Trophoblast cell (in vitro differentiated cells and primary cell): ENCODE measurements around the gene OR7D2.

ENCODE experiments used
- DNase-seq, 2 donors: peaks; one replicate each; pipeline ENCODE4 v3.0.0-alpha.2; 2016
- H2AFZ ChIP-seq: 2 replicates; pipeline ENCODE4 v1.6.1; 2013; ENCODE audit warnings: low read length, moderate library complexity, mild to moderate bottlenecking; ENCODE audit not compliant: insufficient read depth, poor library complexity
- H2AK5ac ChIP-seq: 2 replicates; pipeline ENCODE4 v1.6.1; 2013; ENCODE audit warnings: mild to moderate bottlenecking, low read length
- H2BK120ac ChIP-seq: 2 replicates; pipeline ENCODE4 v1.6.1; 2013; ENCODE audit warnings: low read length, mild to moderate bottlenecking, moderate library complexity; ENCODE audit not compliant: insufficient read depth, poor library complexity
- H2BK12ac ChIP-seq: 2 replicates; pipeline ENCODE4 v1.6.1; 2013; ENCODE audit warnings: mild to moderate bottlenecking, low read length, moderate library complexity
- H2BK5ac ChIP-seq: 2 replicates; pipeline ENCODE4 v1.6.1; 2013; ENCODE audit warnings: low read length, low read depth, moderate library complexity, mild to moderate bottlenecking; ENCODE audit not compliant: poor library complexity
- H3K14ac ChIP-seq: 2 replicates; pipeline ENCODE4 v1.6.1; 2013; ENCODE audit warnings: mild to moderate bottlenecking, low read length
- H3K18ac ChIP-seq: 2 replicates; pipeline ENCODE4 v1.6.1; 2013; ENCODE audit warnings: mild to moderate bottlenecking, low read length
- H3K23ac ChIP-seq: 2 replicates; pipeline ENCODE4 v1.6.1; 2013; ENCODE audit warnings: low read length
- H3K27ac ChIP-seq: 2 replicates; pipeline ENCODE4 v1.5.1; 2013; ENCODE audit warnings: low read depth, mild to moderate bottlenecking, inconsistent platforms, low read length, moderate library complexity
- H3K27me3 ChIP-seq: 2 replicates; pipeline ENCODE4 v1.6.1; 2013; ENCODE audit warnings: inconsistent platforms, mild to moderate bottlenecking, low read length, moderate library complexity; ENCODE audit not compliant: insufficient read depth
- H3K36me3 ChIP-seq, 2 experiments: 1 replicate in 1 of 2; 2 replicates in 1 of 2; pipeline ENCODE4 v1.6.1; 2013; ENCODE audit warnings: low read length in 2 of 2, mild to moderate bottlenecking in 2 of 2, moderate library complexity in 1 of 2; ENCODE audit not compliant: insufficient read depth in 2 of 2, control insufficient read depth in 1 of 2
- H3K4ac ChIP-seq: 2 replicates; pipeline ENCODE4 v1.6.1; 2013; ENCODE audit warnings: low read depth, mild to moderate bottlenecking, low read length, moderate library complexity
- H3K4me1 ChIP-seq, 2 experiments: 1 replicate in 1 of 2; 2 replicates in 1 of 2; pipeline ENCODE4 v1.6.1; 2013; ENCODE audit warnings: low read length in 2 of 2, mild to moderate bottlenecking in 2 of 2, moderate library complexity in 1 of 2; ENCODE audit not compliant: insufficient read depth in 2 of 2, control insufficient read depth in 1 of 2
- H3K4me2 ChIP-seq: 2 replicates; pipeline ENCODE4 v1.6.1; 2013; ENCODE audit warnings: inconsistent platforms, mild to moderate bottlenecking, low read length, moderate library complexity
- H3K4me3 ChIP-seq: 2 replicates; pipeline ENCODE4 v1.5.1; 2013; ENCODE audit warnings: mild to moderate bottlenecking, low read depth, low read length, inconsistent platforms
- H3K79me1 ChIP-seq: one replicate; pipeline ENCODE4 v1.6.1; 2013; ENCODE audit warnings: low read length
- H3K79me2 ChIP-seq: 2 replicates; pipeline ENCODE4 v1.6.1; 2013; ENCODE audit warnings: low read length, mild to moderate bottlenecking; ENCODE audit not compliant: control insufficient read depth, insufficient read depth, poor library complexity
- H3K9ac ChIP-seq: 2 replicates; pipeline ENCODE4 v1.6.1; 2013; ENCODE audit warnings: mild to moderate bottlenecking, low read length
- H3K9me3 ChIP-seq: 2 replicates; pipeline ENCODE4 v1.6.1; 2013; ENCODE audit warnings: low read depth, mild to moderate bottlenecking, control low read depth, inconsistent platforms, low read length; ENCODE audit not compliant: insufficient read depth
- H4K12ac ChIP-seq: 2 replicates; pipeline ENCODE4 v1.6.1; 2013; ENCODE audit warnings: low read depth, mild to moderate bottlenecking, low read length, moderate library complexity
- H4K8ac ChIP-seq: 2 replicates; pipeline ENCODE4 v1.6.1; 2013; ENCODE audit warnings: low read depth, mild to moderate bottlenecking, low read length, moderate library complexity
- H4K91ac ChIP-seq: one replicate; pipeline ENCODE4 v1.6.1; 2013; ENCODE audit warnings: low read depth, mild to moderate bottlenecking, low read length, moderate library complexity
- WGBS: extraction: QIAGEN DNeasy Blood & Tissue Kit; methylation state at CpG from one replicate; pipeline ENCODE4 v1.1.7; 2013; ENCODE audit warnings: missing lambda C conversion rate; ENCODE audit not compliant: insufficient read length, insufficient coverage; ENCODE audit errors: extremely low coverage; 5-methylcytosine and 5-hydroxymethylcytosine counted together

The OR7D2 gene

DNA sequence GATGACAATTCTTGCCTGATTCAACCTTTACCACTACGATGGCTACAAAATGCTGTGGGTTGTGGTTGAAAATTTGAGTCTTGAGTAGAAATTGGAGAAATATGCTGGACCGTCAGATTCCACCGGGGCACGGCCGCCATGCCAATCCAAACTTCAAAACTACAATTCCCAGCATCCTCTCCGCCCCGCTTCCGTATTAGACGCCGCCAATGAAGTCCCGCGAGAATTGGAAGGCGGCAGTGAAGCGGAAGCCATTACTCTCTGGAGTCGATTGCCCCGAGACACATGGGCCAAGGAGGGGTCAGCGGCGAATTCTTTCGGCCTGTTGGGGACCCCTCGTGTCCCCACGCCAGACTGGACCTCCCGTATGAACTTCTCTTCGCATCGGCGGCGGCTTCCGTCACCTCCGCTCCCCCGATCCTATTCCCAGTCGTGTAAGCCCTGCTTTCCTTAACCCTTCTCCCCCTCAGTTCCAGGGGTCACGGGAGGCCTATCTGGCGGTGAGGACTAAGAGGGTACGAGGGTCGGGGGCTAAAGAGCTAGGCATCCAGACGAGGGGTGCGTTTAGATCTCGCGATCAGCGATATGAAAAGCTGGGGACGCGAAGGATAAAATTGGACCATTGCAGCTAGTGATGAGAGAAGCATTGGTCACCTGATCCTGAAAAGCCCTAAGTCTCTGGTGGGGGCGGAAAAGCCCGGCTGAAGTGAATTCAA is 38.5 kb upstream of the OR7D2 start, which contains the start of gene ZNF317:
Gene ZNF317, plus strand, starts transcription at position 239 of the 716 bp plus-strand sequence. CDS start 15,620 bp downstream, outside the sequence.
- Histone ChIP-seq H4K91ac (peak within 1 kb of the TSS; percentile 73), H3K4me3 (peak within 1 kb of the TSS; percentile 98), H2BK5ac (peak within 1 kb of the TSS; percentile 37), H2BK120ac (peak within 1 kb of the TSS; percentile 36), H3K9me3 (peaks cover 4% of the 10 kb centered on the region), H3K23ac (peak within 1 kb of the TSS; percentile 53), H2BK12ac (no peak within 1 kb of the TSS), H3K4ac (peak within 1 kb of the TSS; percentile 69), H3K27me3 (no peaks in the 10 kb centered on the region), H3K27ac (no peak within 1 kb of the TSS), H3K18ac (peak within 1 kb of the TSS; percentile 66), H4K12ac (peak within 1 kb of the TSS; percentile 55), H3K4me1 (peaks cover 0 to 2% of the 10 kb centered on the region in 2 experiments), H4K8ac (peak within 1 kb of the TSS; percentile 84), H3K79me1 (peaks cover 4% of the 10 kb centered on the region), H3K36me3 (peaks cover 0 to 2% of the 10 kb centered on the region in 2 experiments), H2AK5ac (peak within 1 kb of the TSS; percentile 31), H3K4me2 (peak within 1 kb of the TSS; percentile 97), H3K14ac (peak within 1 kb of the TSS; percentile 79), H3K79me2 (peaks cover 11% of the 10 kb centered on the region), H3K9ac (peak within 1 kb of the TSS; percentile 100), H2AFZ (peak within 1 kb of the TSS; percentile 92)
- peak; percentile 93 to 99 for DNase-seq
- WGBS = no CpG with 5 or more reads among the region's 43 CpGs

DNA sequence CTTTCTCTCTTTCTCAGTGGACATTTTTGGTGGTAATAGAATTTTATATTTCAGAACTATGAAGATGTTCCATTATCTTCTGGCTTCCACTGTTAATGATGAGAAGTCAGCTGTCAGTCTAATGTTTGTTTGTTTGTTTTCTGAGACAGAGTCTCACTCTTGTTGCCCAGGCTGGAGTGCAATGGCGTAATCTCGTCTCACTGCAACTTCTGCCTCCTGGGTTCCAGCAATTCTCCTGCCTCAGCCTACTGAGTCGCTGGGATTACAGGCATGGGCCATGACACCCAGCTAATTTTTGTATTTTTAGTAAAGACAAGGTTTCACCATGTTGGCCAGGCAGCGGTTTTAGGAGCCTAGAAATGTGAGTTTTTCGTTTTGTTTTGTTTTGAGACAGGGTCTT is 33.9 kb upstream of the OR7D2 start:
- peaks cover 4% of the 10 kb centered on the region for H3K79me1 ChIP-seq
- no peak overlapping the region for H2BK120ac ChIP-seq
- H3K27ac ChIP-seq = no peak overlapping the region
- WGBS = no CpG with 5 or more reads among the region's 5 CpGs
- H3K27me3 ChIP-seq = no peaks in the 10 kb centered on the region
- peaks cover 8 to 10% of the 10 kb centered on the region in 2 experiments for H3K36me3 ChIP-seq
- no peak overlapping the region for H3K4me3 ChIP-seq
- no peak overlapping the region for H3K18ac ChIP-seq
- H4K91ac ChIP-seq = no peak overlapping the region
- no peak overlapping the region for H3K4me2 ChIP-seq
- H3K23ac ChIP-seq = no peak overlapping the region
- no peak overlapping the region for H2BK5ac ChIP-seq
- H3K9ac ChIP-seq = no peak overlapping the region
- no peaks in the 10 kb centered on the region for H3K4me1 ChIP-seq
- H3K79me2 ChIP-seq = peaks cover 15% of the 10 kb centered on the region
- peak overlapping the region; percentile 19 for H3K4ac ChIP-seq
- H4K8ac ChIP-seq = no peak overlapping the region
- no peak overlapping the region for H4K12ac ChIP-seq
- no peak overlapping the region for H3K14ac ChIP-seq
- no peak overlapping the region for H2AK5ac ChIP-seq
- no peak overlapping the region for H2BK12ac ChIP-seq
- DNase-seq = no peak
- H3K9me3 ChIP-seq = peaks cover 4% of the 10 kb centered on the region
- H2AFZ ChIP-seq = no peak overlapping the region

DNA sequence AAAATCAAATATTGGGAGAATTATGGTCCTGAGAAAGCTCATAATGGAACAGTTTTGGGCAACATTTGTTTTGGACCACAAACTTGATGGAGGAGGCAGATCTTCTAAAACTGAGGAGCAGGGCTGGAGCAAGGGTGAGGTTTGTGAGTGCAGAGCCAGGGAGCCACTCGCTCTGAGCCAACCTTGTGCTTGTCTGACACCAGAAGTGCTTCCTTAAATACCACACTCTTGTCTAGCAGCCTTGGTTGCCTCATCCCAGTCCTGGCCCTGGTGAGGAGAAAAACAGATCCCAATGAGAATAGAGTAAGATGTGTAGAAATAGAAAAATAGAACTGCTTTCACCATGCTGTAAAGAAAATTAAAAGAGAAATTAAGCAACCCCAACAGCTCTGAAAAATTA is 31.9 kb upstream of the OR7D2 start:
- Histone ChIP-seq H3K18ac (no peak overlapping the region), H3K4me2 (no peak overlapping the region), H2BK12ac (no peak overlapping the region), H3K27ac (no peak overlapping the region), H3K9ac (no peak overlapping the region), H3K4me3 (no peak overlapping the region), H2BK120ac (no peak overlapping the region), H3K36me3 (peaks cover 7 to 10% of the 10 kb centered on the region in 2 experiments), H3K4me1 (no peaks in the 10 kb centered on the region), H2AFZ (no peak overlapping the region), H4K12ac (no peak overlapping the region), H3K23ac (no peak overlapping the region), H3K79me1 (no peaks in the 10 kb centered on the region), H2BK5ac (no peak overlapping the region), H3K9me3 (peaks cover 4% of the 10 kb centered on the region), H4K91ac (no peak overlapping the region), H2AK5ac (no peak overlapping the region), H3K4ac (peak overlapping the region; percentile 53), H3K27me3 (no peaks in the 10 kb centered on the region), H3K14ac (no peak overlapping the region), H4K8ac (no peak overlapping the region), H3K79me2 (peaks cover 7% of the 10 kb centered on the region)
- WGBS = no CpG with 5 or more reads among the region's 1 CpG
- DNase-seq = no peak

DNA sequence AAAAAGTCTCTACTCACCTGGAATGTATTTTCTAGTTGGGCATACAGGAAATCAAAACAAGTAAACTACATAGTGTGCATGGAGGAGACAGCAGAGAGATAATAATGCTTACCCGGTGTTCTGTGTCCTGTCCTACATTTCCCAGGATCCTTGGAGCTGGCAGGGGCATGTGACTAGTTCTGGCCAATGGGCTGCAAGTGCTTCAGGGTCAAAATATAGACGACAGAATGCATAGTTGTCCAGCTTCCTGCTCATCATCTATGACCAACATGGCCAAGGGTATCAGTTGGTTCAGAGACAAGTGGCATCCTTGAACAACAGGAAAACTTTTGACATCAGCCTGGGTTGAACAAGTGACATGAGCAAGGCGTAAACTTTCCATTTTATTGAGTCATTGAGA is 30.1 kb upstream of the OR7D2 start:
- DNase-seq = no peak
- H3K4ac ChIP-seq = peak overlapping the region; percentile 76
- H3K27me3 ChIP-seq = no peaks in the 10 kb centered on the region
- H3K4me2 ChIP-seq = no peak overlapping the region
- peaks cover 8% of the 10 kb centered on the region for H3K79me2 ChIP-seq
- H2AFZ ChIP-seq = no peak overlapping the region
- H3K79me1 ChIP-seq = no peaks in the 10 kb centered on the region
- H3K4me3 ChIP-seq = no peak overlapping the region
- H3K36me3 ChIP-seq = peaks cover 15 to 17% of the 10 kb centered on the region in 2 experiments
- H3K23ac ChIP-seq = no peak overlapping the region
- H3K27ac ChIP-seq = no peak overlapping the region
- WGBS = no CpG with 5 or more reads among the region's 3 CpGs
- H4K91ac ChIP-seq = no peak overlapping the region
- H3K9ac ChIP-seq = no peak overlapping the region
- no peak overlapping the region for H2AK5ac ChIP-seq
- no peaks in the 10 kb centered on the region for H3K4me1 ChIP-seq
- peaks cover 8% of the 10 kb centered on the region for H3K9me3 ChIP-seq
- H3K18ac ChIP-seq = no peak overlapping the region
- H4K12ac ChIP-seq = no peak overlapping the region
- H3K14ac ChIP-seq = no peak overlapping the region
- no peak overlapping the region for H2BK120ac ChIP-seq
- no peak overlapping the region for H2BK12ac ChIP-seq
- H4K8ac ChIP-seq = no peak overlapping the region
- H2BK5ac ChIP-seq = no peak overlapping the region
